CD14-positive monocyte (primary cell): ENCODE data around the gene PKNOX2. TPM values are rescaled to one million over a fixed set of nuclear protein-coding genes. Genes with fewer than 3 reads are reported as not detected.

ENCODE experiments used
- DNase-seq, 3 donors: peaks; one replicate each; pipeline ENCODE4 v3.0.0-alpha.2; 2011 to 2022
- H2AFZ ChIP-seq: 2 replicates; pipeline ENCODE4 v1.6.0; 2012; ENCODE audit warnings: mild to moderate bottlenecking, low read depth, low read length, inconsistent platforms; ENCODE audit not compliant: insufficient read depth, poor library complexity, severe bottlenecking
- H3K27ac ChIP-seq, 2 donors: 1 replicate in 1 of 2; 2 replicates in 1 of 2; pipeline ENCODE4 v1.5.1; 2012 to 2013; ENCODE audit warnings: low read length in 2 of 2, control low read depth in 1 of 2, inconsistent platforms in 1 of 2, low read depth in 1 of 2, mild to moderate bottlenecking in 1 of 2
- H3K27me3 ChIP-seq, 2 donors: one replicate each; pipeline versions ENCODE4 v1.6.0 to v1.6.1; 2011 to 2013; ENCODE audit warnings: low read length in 2 of 2; ENCODE audit not compliant: control insufficient read depth in 2 of 2, insufficient read depth in 2 of 2
- H3K36me3 ChIP-seq, 2 donors: replicated peaks in 1 of 2; 1 replicate in 1 of 2; 2 replicates in 1 of 2; pipeline versions ENCODE4 v1.5.1 to v1.6.1; 2012 to 2013; ENCODE audit warnings: low read length in 2 of 2, control low read depth in 1 of 2, inconsistent platforms in 1 of 2, mild to moderate bottlenecking in 1 of 2; ENCODE audit not compliant: insufficient read depth in 2 of 2, control insufficient read depth in 1 of 2
- H3K4me1 ChIP-seq, 2 donors: 1 replicate in 1 of 2; 2 replicates in 1 of 2; pipeline versions ENCODE4 v1.5.1 to v1.6.1; 2012 to 2013; ENCODE audit warnings: low read length in 2 of 2, control low read depth in 1 of 2, inconsistent platforms in 1 of 2, mild to moderate bottlenecking in 1 of 2, moderate library complexity in 1 of 2; ENCODE audit not compliant: insufficient read depth in 2 of 2, control insufficient read depth in 1 of 2
- H3K4me2 ChIP-seq: replicated peaks from 2 replicates; pipeline ENCODE3; 2012; ENCODE audit warnings: low read length, moderate library complexity, mild to moderate bottlenecking; ENCODE audit not compliant: poor library complexity, severe bottlenecking; ENCODE audit errors: extremely low read depth
- H3K4me3 ChIP-seq, 3 experiments: fragments of 200-600 bp in 1 of 3; sonication (generic) in 1 of 3; replicated peaks in 1 of 3; 1 replicate in 2 of 3; 2 replicates in 1 of 3; pipeline ENCODE4 v1.5.1; 2011 to 2013; ENCODE audit warnings: low read length in 3 of 3, mild to moderate bottlenecking in 3 of 3, control low read depth in 2 of 3, low read depth in 2 of 3, inconsistent platforms in 1 of 3, moderate library complexity in 1 of 3
- H3K79me2 ChIP-seq: 2 replicates; pipeline ENCODE4 v1.6.0; 2012; ENCODE audit warnings: mild to moderate bottlenecking, control low read depth, inconsistent platforms, low read length, moderate library complexity; ENCODE audit not compliant: insufficient read depth
- H3K9ac ChIP-seq: 2 replicates; pipeline ENCODE4 v1.6.0; 2017; ENCODE audit warnings: low read length, mild to moderate bottlenecking; ENCODE audit not compliant: insufficient read depth, poor library complexity, severe bottlenecking
- H3K9me3 ChIP-seq, 2 donors: replicated peaks in 1 of 2; 1 replicate in 1 of 2; 2 replicates in 1 of 2; pipeline versions ENCODE4 v1.5.1 to v1.6.1; 2012 to 2013; ENCODE audit warnings: low read length in 2 of 2, control low read depth in 1 of 2; ENCODE audit not compliant: control insufficient read depth in 1 of 2, insufficient read depth in 1 of 2
- H4K20me1 ChIP-seq: 2 replicates; pipeline ENCODE4 v1.6.0; 2012; ENCODE audit warnings: mild to moderate bottlenecking, low read length, control low read depth, moderate library complexity; ENCODE audit not compliant: insufficient read depth
- H3K27ac Mint-ChIP-seq, 7 donors: one replicate each; pipeline ENCODE4 v1.8.0; 2020; ENCODE audit warnings: mild to moderate bottlenecking in 7 of 7, mixed read lengths in 7 of 7, moderate library complexity in 6 of 7, inconsistent platforms in 2 of 7
- H3K27me3 Mint-ChIP-seq, 3 donors: one replicate each; pipeline ENCODE4 v1.8.0; 2021 to 2022; ENCODE audit warnings: low read depth in 3 of 3, mild to moderate bottlenecking in 3 of 3, mixed read lengths in 3 of 3, moderate library complexity in 3 of 3, inconsistent platforms in 1 of 3
- H3K36me3 Mint-ChIP-seq, 2 donors: one replicate each; pipeline ENCODE4 v1.8.0; 2020; ENCODE audit warnings: mixed read lengths in 2 of 2, inconsistent platforms in 1 of 2, mild to moderate bottlenecking in 1 of 2
- H3K4me1 Mint-ChIP-seq: one replicate; pipeline ENCODE4 v1.8.0; 2020; ENCODE audit warnings: mild to moderate bottlenecking, mixed read lengths
- H3K4me3 Mint-ChIP-seq, 2 donors: one replicate each; pipeline ENCODE4 v1.8.0; 2020; ENCODE audit warnings: mild to moderate bottlenecking in 2 of 2, mixed read lengths in 2 of 2, moderate library complexity in 1 of 2
- H3K9me3 Mint-ChIP-seq, 7 donors: one replicate each; pipeline ENCODE4 v1.8.0; 2020 to 2022; ENCODE audit warnings: mixed read lengths in 7 of 7, mild to moderate bottlenecking in 6 of 7, moderate library complexity in 6 of 7, inconsistent platforms in 2 of 7
- CTCF ChIP-seq: fragments of 200-600 bp; IDR thresholded peaks from one replicate; pipeline ENCODE4 v1.8.0; 2022; ENCODE audit warnings: antibody characterized with exemption, mild to moderate bottlenecking
- WGBS: methylation state at CpG from one replicate; pipeline ENCODE4 v1.1.5; 2013; ENCODE audit warnings: missing lambda C conversion rate; ENCODE audit not compliant: insufficient coverage; 5-methylcytosine and 5-hydroxymethylcytosine counted together
- intact Hi-C, 2 donors: fragments of 100-400 bp; cut with micrococcal nuclease; formaldehyde crosslinking; loops; one replicate each; pipeline versions ENCODE4 v1.15.0 to v1.15.1; 2023
- polyA plus RNA-seq, 3 donors: library from polyadenylated mRNA; depleted of rRNA in 1 of 3; unstranded in 2 of 3; stranded (reverse) in 1 of 3; fragments of 300-500 nt in 2 of 3; fragments of >200 nt in 1 of 3; fragmentation: Illumina TruSeq in 2 of 3; gene quantifications; 1 replicate in 2 of 3; 2 replicates in 1 of 3; pipeline ENCODE4 v1.2.3, GENCODE V29; 2012 to 2021

The PKNOX2 gene
- polyA plus RNA-seq, 3 donors: not detected

GRCh38 chr11:125285844-125286243 is 121.3 kb downstream of the PKNOX2 start:
- Histone ChIP-seq H4K20me1 (no peaks in the 10 kb centered on the region), H3K79me2 (no peaks in the 10 kb centered on the region), H3K9ac (no peak overlapping the region), H3K36me3 (no peaks in the 10 kb centered on the region), H3K27ac (no peak overlapping the region), H3K4me2 (no peak overlapping the region), H3K27me3 (no peaks in the 10 kb centered on the region), H3K4me1 (no peaks in the 10 kb centered on the region), H3K4me3 (no peak overlapping the region), H3K9me3 (no peaks in the 10 kb centered on the region), H2AFZ (no peak overlapping the region)
- intact Hi-C loops: no loop called here
- H3K27me3 Mint-ChIP-seq: peaks cover 1 to 6% (median 5%) of the 10 kb centered on the region in 3 donors
- H3K36me3 Mint-ChIP-seq: no peaks in the 10 kb centered on the region
- H3K9me3 Mint-ChIP-seq: peaks cover 0 to 2% (median 0%) of the 10 kb centered on the region in 7 donors
- no peak for DNase-seq
- no peaks in the 10 kb centered on the region for H3K4me1 Mint-ChIP-seq
- TF ChIP-seq CTCF: no peak
- H3K4me3 Mint-ChIP-seq: no peak overlapping the region
- WGBS: 96% methylated on average over 5 of the region's 7 CpGs
- peak overlapping the region in 1 of 7 donors; percentile 60 for H3K27ac Mint-ChIP-seq

GRCh38 chr11:125286486-125286885 is 121.9 kb downstream of the PKNOX2 start:
- Histone ChIP-seq H3K27me3 (no peaks in the 10 kb centered on the region), H3K4me1 (no peaks in the 10 kb centered on the region), H3K36me3 (no peaks in the 10 kb centered on the region), H4K20me1 (no peaks in the 10 kb centered on the region), H3K4me2 (no peak overlapping the region), H2AFZ (no peak overlapping the region), H3K4me3 (no peak overlapping the region), H3K9me3 (no peaks in the 10 kb centered on the region), H3K79me2 (no peaks in the 10 kb centered on the region), H3K9ac (no peak overlapping the region), H3K27ac (no peak overlapping the region)
- Mint-ChIP-seq H3K9me3 (peaks cover 0 to 2% (median 0%) of the 10 kb centered on the region in 7 donors), H3K27me3 (peaks cover 1 to 8% (median 6%) of the 10 kb centered on the region in 3 donors), H3K36me3 (no peaks in the 10 kb centered on the region), H3K4me3 (no peak overlapping the region), H3K27ac (no peak overlapping the region), H3K4me1 (no peaks in the 10 kb centered on the region)
- intact Hi-C loops: no loop called here
- TF ChIP-seq CTCF: no peak
- WGBS: 88% methylated on average over 3 of the region's 8 CpGs
- DNase-seq: no peak
